ENCODE results near the gene NHLRC1.
A peak's percentile ranks its signal among the peaks of the same experiment; 100 is the strongest.

NHLRC1 gene

GRCh38 chr6:18080544-18080943 lies 41.9 kb downstream of the NHLRC1 start:
- DNase-seq, result no peak

- no peak for DNase-seq
Measured at GRCh38 chr6:18078866-18079265, 43.6 kb downstream of the NHLRC1 start.

- DNase-seq, result no peak
Measured at GRCh38 chr6:18076231-18076630, 46.2 kb downstream of the NHLRC1 start.

- DNase-seq, result no peak
Measured at GRCh38 chr6:18072841-18073240, 49.6 kb downstream of the NHLRC1 start.

- DNase-seq, result peak; percentile 8
Measured at GRCh38 chr6:18070486-18070885, 52.0 kb downstream of the NHLRC1 start.

All from eye (tissue), 1 donor.